Suprapubic skin (tissue), 4 donors: ENCODE measurements around the gene INAFM2. TPM values are rescaled to one million over a fixed set of nuclear protein-coding genes. Genes with fewer than 3 reads are reported as not detected.

Source experiments
- DNase-seq, 2 donors: peaks; one replicate each; pipeline ENCODE4 v3.0.0-alpha.2; 2019; ENCODE audit warnings: low spot score in 2 of 2
- H3K27ac ChIP-seq: fragments of 200-600 bp; sonication (generic); one replicate; pipeline ENCODE4 v1.5.1; 2019
- H3K27me3 ChIP-seq: fragments of 200-600 bp; sonication (generic); one replicate; pipeline ENCODE4 v1.5.1; 2019
- H3K36me3 ChIP-seq: fragments of 200-600 bp; sonication (generic); one replicate; pipeline ENCODE4 v1.5.1; 2019
- H3K4me1 ChIP-seq: fragments of 200-600 bp; sonication (generic); one replicate; pipeline ENCODE4 v1.5.1; 2019
- H3K4me3 ChIP-seq: fragments of 200-600 bp; sonication (generic); one replicate; pipeline ENCODE4 v1.5.1; 2019; ENCODE audit warnings: mild to moderate bottlenecking
- H3K9me3 ChIP-seq: fragments of 200-600 bp; sonication (generic); one replicate; pipeline ENCODE4 v1.5.1; 2019
- CTCF ChIP-seq, 2 donors: fragments of 200-600 bp in 1 of 2; fragments of 450-650 bp in 1 of 2; sonication (generic) in 1 of 2; IDR thresholded peaks; one replicate each; pipeline ENCODE4 v1.5.1; 2016 to 2019; ENCODE audit warnings: antibody characterized with exemption in 2 of 2, mild to moderate bottlenecking in 1 of 2, moderate library complexity in 1 of 2
- EP300 ChIP-seq: sonication (generic); formaldehyde crosslinking; IDR thresholded peaks from one replicate; pipeline ENCODE4 v1.6.1; 2017; ENCODE audit warnings: antibody characterized with exemption
- POLR2A ChIP-seq, 2 donors: fragments of 450-650 bp; IDR thresholded peaks; one replicate each; pipeline ENCODE4 v1.6.1; 2017; ENCODE audit warnings: antibody characterized with exemption in 2 of 2, mild to moderate bottlenecking in 2 of 2, moderate library complexity in 2 of 2
- POLR2AphosphoS5 ChIP-seq, 3 donors: sonication (generic); formaldehyde crosslinking; IDR thresholded peaks; one replicate each; pipeline ENCODE4 v1.6.1; 2017; ENCODE audit warnings: antibody characterized with exemption in 3 of 3
- WGBS: methylation state at CpG from one replicate; pipeline ENCODE4 v1.1.5; 2018; 5-methylcytosine and 5-hydroxymethylcytosine counted together
- total RNA-seq, 4 donors: library from RNA; depleted of rRNA; stranded (reverse); fragments of >200 nt; gene quantifications; one replicate each; pipeline ENCODE4 v1.1.0, GENCODE V29; 2016

Gene INAFM2
- total RNA-seq, 4 donors from 2014 or later = 3.3 to 9.1 (median 6.1) TPM

GRCh38 chr15:40367371-40367685 is 43.8 kb downstream of the INAFM2 start:
- Histone ChIP-seq H3K9me3 (no peaks in the 10 kb centered on the region), H3K36me3 (no peaks in the 10 kb centered on the region), H3K27me3 (no peaks in the 10 kb centered on the region), H3K27ac (no peak overlapping the region), H3K4me3 (peak overlapping the region; percentile 45), H3K4me1 (peaks cover 16% of the 10 kb centered on the region)
- WGBS = 71% methylated on average over 5 of the region's 5 CpGs
- TF ChIP-seq POLR2AphosphoS5 (IDR thresholded peaks at IDR 0.05) = no peak
- no peak for TF ChIP-seq POLR2A (IDR thresholded peaks at IDR 0.05)
- TF ChIP-seq EP300 = no peak
- TF ChIP-seq CTCF (IDR thresholded peaks at IDR 0.05) = no peak
- no peak for DNase-seq

- Histone ChIP-seq H3K9me3 (no peaks in the 10 kb centered on the region), H3K27me3 (no peaks in the 10 kb centered on the region), H3K27ac (no peak overlapping the region), H3K4me1 (peaks cover 16% of the 10 kb centered on the region), H3K36me3 (no peaks in the 10 kb centered on the region), H3K4me3 (peak overlapping the region; percentile 45)
- WGBS = 31% methylated on average over 25 of the region's 91 CpGs
- DNase-seq = peak; percentile 83 to 89
- TF ChIP-seq POLR2A (IDR thresholded peaks at IDR 0.05) (no peak), POLR2AphosphoS5 (IDR thresholded peaks at IDR 0.05) (no peak), EP300 (no peak), CTCF (IDR thresholded peaks at IDR 0.05) (peak; percentile 84 to 92)
These were observed 44.5 kb downstream of the INAFM2 start for GRCh38 chr15:40367686-40368611.

GRCh38 chr15:40368719-40369473 is 45.4 kb downstream of the INAFM2 start:
- DNase-seq = no peak

GRCh38 chr15:40369474-40369869 is 46.0 kb downstream of the INAFM2 start:
- H3K36me3 ChIP-seq = no peaks in the 10 kb centered on the region
- peaks cover 16% of the 10 kb centered on the region for H3K4me1 ChIP-seq
- no peak for TF ChIP-seq POLR2AphosphoS5 (IDR thresholded peaks at IDR 0.05)
- TF ChIP-seq EP300 = no peak
- no peak for TF ChIP-seq POLR2A (IDR thresholded peaks at IDR 0.05)
- no peak for TF ChIP-seq CTCF (IDR thresholded peaks at IDR 0.05)
- H3K27ac ChIP-seq = no peak overlapping the region
- no peaks in the 10 kb centered on the region for H3K27me3 ChIP-seq
- DNase-seq = no peak
- H3K9me3 ChIP-seq = no peaks in the 10 kb centered on the region
- WGBS = 80% methylated on average over 1 of the region's 10 CpGs
- no peak overlapping the region for H3K4me3 ChIP-seq

More at GRCh38 chr15:40368719-40369473, 45.4 kb downstream of the INAFM2 start:
- Histone ChIP-seq H3K9me3 (no peaks in the 10 kb centered on the region), H3K4me3 (no peak overlapping the region), H3K36me3 (no peaks in the 10 kb centered on the region), H3K27ac (no peak overlapping the region), H3K4me1 (peaks cover 16% of the 10 kb centered on the region), H3K27me3 (no peaks in the 10 kb centered on the region)
- WGBS = 90% methylated on average over 22 of the region's 24 CpGs
- no peak for TF ChIP-seq CTCF (IDR thresholded peaks at IDR 0.05)

- H3K27me3 ChIP-seq = no peaks in the 10 kb centered on the region
- WGBS = no CpG with 5 or more reads among the region's 13 CpGs
- no peaks in the 10 kb centered on the region for H3K9me3 ChIP-seq
- no peaks in the 10 kb centered on the region for H3K36me3 ChIP-seq
- H3K27ac ChIP-seq = no peak overlapping the region
- DNase-seq = no peak
- H3K4me1 ChIP-seq = peaks cover 16% of the 10 kb centered on the region
- TF ChIP-seq POLR2AphosphoS5 (IDR thresholded peaks at IDR 0.05) (no peak), EP300 (no peak), POLR2A (IDR thresholded peaks at IDR 0.05) (no peak)
- no peak overlapping the region for H3K4me3 ChIP-seq
These were observed 46.5 kb downstream of the INAFM2 start for GRCh38 chr15:40369971-40370370.
